ENCODE data around the gene MYH14. TPM values are rescaled to one million over a fixed set of nuclear protein-coding genes. Genes with fewer than 3 reads are reported as not detected.
"Not testable (repeated sequence)": the region's sequence is repeated elsewhere in the genome, so short reads cannot be mapped to it uniquely, and the experiment has no call there.

MYH14 gene
- total and polyA plus RNA-seq, 2 donors (not counting 1 experiment from before 2014, with no cell fraction given) = not detected

- TF ChIP-seq EZH2 (IDR thresholded peaks at IDR 0.05; ENCODE audit: low read length, missing control alignments) (no peak), CTCF (conservative IDR thresholded peaks at IDR 0.05 in 1 of 2, IDR thresholded peaks at IDR 0.05 in 1 of 2; ENCODE audit: low read depth in 1 of 2, low read length in 2 of 2) (no peak)
- Histone ChIP-seq H3K9ac (ENCODE audit: insufficient read depth, low read length) (no peak overlapping the region), H3K4me1 (ENCODE audit: control insufficient read depth, extremely low read depth, insufficient read depth, low read length) (no peaks in the 10 kb centered on the region), H2AFZ (ENCODE audit: low read length) (no peak overlapping the region), H3K27ac (ENCODE audit: insufficient read depth, low read length) (no peak overlapping the region), H3K9me3 (ENCODE audit: control insufficient read depth, insufficient read depth, low read depth, low read length) (no peaks in the 10 kb centered on the region), H3K27me3 (ENCODE audit: control insufficient read depth, insufficient read depth, low read length) (no peaks in the 10 kb centered on the region), H3K36me3 (ENCODE audit: control insufficient read depth, insufficient read depth, low read length) (no peaks in the 10 kb centered on the region), H4K20me1 (ENCODE audit: control insufficient read depth, extremely low read depth, insufficient read depth, low read length) (no peaks in the 10 kb centered on the region), H3K79me2 (ENCODE audit: control insufficient read depth, insufficient read depth, low read length) (no peaks in the 10 kb centered on the region), H3K4me2 (ENCODE audit: extremely low read depth, insufficient read depth, low read length) (no peak overlapping the region), H3K4me3 (replicated peaks in 1 of 4; ENCODE audit: control extremely low read depth in 1 of 4, insufficient read depth in 1 of 4, low read depth in 3 of 4, low read length in 4 of 4) (no peak overlapping the region)
- DNase-seq (ENCODE audit: low read depth in 2 of 2) = no peak
These were observed 146.0 kb downstream of the MYH14 start for GRCh38 chr19:50349277-50350057.

- Histone ChIP-seq H4K20me1 (ENCODE audit: control insufficient read depth, extremely low read depth, insufficient read depth, low read length) (no peaks in the 10 kb centered on the region), H3K36me3 (ENCODE audit: control insufficient read depth, insufficient read depth, low read length) (no peaks in the 10 kb centered on the region), H3K27ac (ENCODE audit: insufficient read depth, low read length) (no peak overlapping the region), H3K9me3 (ENCODE audit: control insufficient read depth, insufficient read depth, low read depth, low read length) (no peaks in the 10 kb centered on the region), H3K4me1 (ENCODE audit: control insufficient read depth, extremely low read depth, insufficient read depth, low read length) (no peaks in the 10 kb centered on the region), H3K27me3 (ENCODE audit: control insufficient read depth, insufficient read depth, low read length) (no peaks in the 10 kb centered on the region), H3K79me2 (ENCODE audit: control insufficient read depth, insufficient read depth, low read length) (no peaks in the 10 kb centered on the region), H3K4me3 (replicated peaks in 1 of 4; ENCODE audit: control extremely low read depth in 1 of 4, insufficient read depth in 1 of 4, low read depth in 3 of 4, low read length in 4 of 4) (no peak overlapping the region), H3K9ac (ENCODE audit: insufficient read depth, low read length) (no peak overlapping the region), H2AFZ (ENCODE audit: low read length) (no peak overlapping the region), H3K4me2 (ENCODE audit: extremely low read depth, insufficient read depth, low read length) (no peak overlapping the region)
- no peak for TF ChIP-seq EZH2 (IDR thresholded peaks at IDR 0.05; ENCODE audit: low read length, missing control alignments)
- no peak for TF ChIP-seq CTCF (conservative IDR thresholded peaks at IDR 0.05 in 1 of 2, IDR thresholded peaks at IDR 0.05 in 1 of 2; ENCODE audit: low read depth in 1 of 2, low read length in 2 of 2)
- DNase-seq (ENCODE audit: low read depth in 2 of 2) = no peak
These were observed 148.8 kb downstream of the MYH14 start for GRCh38 chr19:50352242-50352641.

GRCh38 chr19:50353487-50353880 lies 150.1 kb downstream of the MYH14 start:
- not testable (repeated sequence) for H3K36me3 ChIP-seq (ENCODE audit: control insufficient read depth, insufficient read depth, low read length); H3K27ac ChIP-seq (ENCODE audit: insufficient read depth, low read length); H3K79me2 ChIP-seq (ENCODE audit: control insufficient read depth, insufficient read depth, low read length); H3K4me1 ChIP-seq (ENCODE audit: control insufficient read depth, extremely low read depth, insufficient read depth, low read length); H2AFZ ChIP-seq (ENCODE audit: low read length); H3K9ac ChIP-seq (ENCODE audit: insufficient read depth, low read length); H4K20me1 ChIP-seq (ENCODE audit: control insufficient read depth, extremely low read depth, insufficient read depth, low read length); H3K9me3 ChIP-seq (ENCODE audit: control insufficient read depth, insufficient read depth, low read depth, low read length); H3K4me2 ChIP-seq (ENCODE audit: extremely low read depth, insufficient read depth, low read length); H3K27me3 ChIP-seq (ENCODE audit: control insufficient read depth, insufficient read depth, low read length); DNase-seq (ENCODE audit: low read depth in 2 of 2); H3K4me3 ChIP-seq (replicated peaks in 1 of 4; ENCODE audit: control extremely low read depth in 1 of 4, insufficient read depth in 1 of 4, low read depth in 3 of 4, low read length in 4 of 4)
